Neural cell (in vitro differentiated cells): ENCODE measurements around the gene ATXN7L1.

Experiments
- EZH2 ChIP-seq: fragments of 200-600, 300-800 bp; shearing (Covaris generic), sonication (generic); IDR thresholded peaks from 2 replicates; pipeline ENCODE4 v1.6.1; 2014; ENCODE audit warnings: antibody characterized with exemption, low read length, borderline replicate concordance, mild to moderate bottlenecking; ENCODE audit not compliant: insufficient read depth, poor library complexity, severe bottlenecking
- REST ChIP-seq: IDR thresholded peaks from 2 replicates; pipeline ENCODE4 v1.6.1; 2012; ENCODE audit warnings: borderline replicate concordance
- TAF1 ChIP-seq: IDR thresholded peaks from 2 replicates; pipeline ENCODE4 v1.6.1; 2012; ENCODE audit warnings: low read depth

DNA sequence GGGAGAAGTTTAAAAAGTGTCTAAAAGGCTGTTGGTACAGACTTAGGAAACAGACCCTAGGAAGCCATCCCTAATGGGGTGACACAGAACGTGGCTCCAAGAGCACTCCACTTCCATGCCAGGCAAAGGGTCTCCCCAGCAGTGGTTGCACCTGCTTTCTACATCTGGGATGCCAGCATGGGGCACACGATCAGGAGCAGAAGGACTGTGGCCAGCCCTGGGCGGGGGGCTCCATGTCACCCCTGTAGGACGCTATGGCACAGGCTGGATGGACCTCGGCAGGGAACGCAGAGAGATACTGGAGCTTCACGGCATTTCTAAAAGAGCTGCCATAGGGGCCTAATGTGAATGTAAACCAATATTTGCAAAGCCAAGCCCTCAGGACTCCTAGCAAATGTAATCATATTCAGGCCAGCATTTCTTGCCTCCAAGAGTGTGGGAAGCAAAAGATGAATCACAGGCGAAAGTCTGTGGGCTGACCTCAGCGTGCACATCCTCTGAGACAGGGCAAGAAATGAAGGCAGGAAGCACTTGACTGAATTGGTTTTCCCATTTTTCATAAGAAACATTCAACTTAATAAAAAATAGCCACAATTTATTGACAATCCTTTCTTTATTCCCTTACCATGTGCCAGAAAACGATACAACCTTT, 93.9 kb downstream of the ATXN7L1 start:
- no peak for TF ChIP-seq REST
- no peak for TF ChIP-seq EZH2
- no peak for TF ChIP-seq TAF1
